HG02884 (cell line): ENCODE results near the gene MAPK8IP2.

Experiments
- ATAC-seq: cut with Tn5 transposase; IDR thresholded peaks from one replicate; pipeline ENCODE4 v1.9.1; 2021; ENCODE audit warnings: mild to moderate bottlenecking, moderate library complexity; ENCODE audit not compliant: unreplicated experiment

MAPK8IP2 gene

GRCh38 chr22:50575426-50575941 lies 25.1 kb upstream of the MAPK8IP2 start:
- ATAC-seq = no peak

GRCh38 chr22:50576070-50576469 lies 24.5 kb upstream of the MAPK8IP2 start:
- no peak for ATAC-seq

- no peak for ATAC-seq
Observed at GRCh38 chr22:50576806-50577696, 23.5 kb upstream of the MAPK8IP2 start.

- ATAC-seq = no peak
Observed at GRCh38 chr22:50577697-50577986, 23.0 kb upstream of the MAPK8IP2 start.

GRCh38 chr22:50577987-50578775 lies 22.4 kb upstream of the MAPK8IP2 start, which contains the start of gene CPT1B:
Gene CPT1B (minus strand): TSS chr22:50578427. CDS start chr22:50577915, 512 bp downstream.
- ATAC-seq = no peak

- ATAC-seq = no peak
Observed at GRCh38 chr22:50578776-50579310, 21.8 kb upstream of the MAPK8IP2 start.

- ATAC-seq = no peak
Observed at GRCh38 chr22:50579752-50580151, 20.8 kb upstream of the MAPK8IP2 start.

GRCh38 chr22:50581031-50581949 lies 19.3 kb upstream of the MAPK8IP2 start:
- ATAC-seq = no peak

GRCh38 chr22:50581950-50582492 lies 18.6 kb upstream of the MAPK8IP2 start:
- no peak for ATAC-seq

- peak; percentile 85 for ATAC-seq
Observed at GRCh38 chr22:50582493-50583293, 17.9 kb upstream of the MAPK8IP2 start, which contains the start of gene CHKB. Gene CHKB (minus strand): TSS chr22:50582849. CDS start chr22:50582781, 68 bp downstream.

- peak; percentile 26 for ATAC-seq
Observed at GRCh38 chr22:50583294-50583861, 17.2 kb upstream of the MAPK8IP2 start.

GRCh38 chr22:50584106-50585096 lies 16.2 kb upstream of the MAPK8IP2 start:
- no peak for ATAC-seq

- ATAC-seq = no peak
Observed at GRCh38 chr22:50585238-50585637, 15.4 kb upstream of the MAPK8IP2 start.

- ATAC-seq = no peak
Observed at GRCh38 chr22:50585781-50586180, 14.8 kb upstream of the MAPK8IP2 start.

- ATAC-seq = no peak
Observed at GRCh38 chr22:50586416-50586815, 14.2 kb upstream of the MAPK8IP2 start.

GRCh38 chr22:50587407-50587806 lies 13.2 kb upstream of the MAPK8IP2 start:
- ATAC-seq = no peak

- no peak for ATAC-seq
Observed at GRCh38 chr22:50595189-50595588, 5.4 kb upstream of the MAPK8IP2 start.

GRCh38 chr22:50597097-50597496 lies 3.5 kb upstream of the MAPK8IP2 start:
- ATAC-seq = no peak
